GM21515 (cell line): ENCODE measurements around the gene RBM23.
"Not testable (repeated sequence)": the region's sequence is repeated elsewhere in the genome, so short reads cannot be mapped to it uniquely, and the experiment has no call there.

Experiments used
- ATAC-seq: cut with Tn5 transposase; IDR thresholded peaks from one replicate; pipeline ENCODE4 v1.9.1; 2021; ENCODE audit not compliant: unreplicated experiment

RBM23 gene

DNA sequence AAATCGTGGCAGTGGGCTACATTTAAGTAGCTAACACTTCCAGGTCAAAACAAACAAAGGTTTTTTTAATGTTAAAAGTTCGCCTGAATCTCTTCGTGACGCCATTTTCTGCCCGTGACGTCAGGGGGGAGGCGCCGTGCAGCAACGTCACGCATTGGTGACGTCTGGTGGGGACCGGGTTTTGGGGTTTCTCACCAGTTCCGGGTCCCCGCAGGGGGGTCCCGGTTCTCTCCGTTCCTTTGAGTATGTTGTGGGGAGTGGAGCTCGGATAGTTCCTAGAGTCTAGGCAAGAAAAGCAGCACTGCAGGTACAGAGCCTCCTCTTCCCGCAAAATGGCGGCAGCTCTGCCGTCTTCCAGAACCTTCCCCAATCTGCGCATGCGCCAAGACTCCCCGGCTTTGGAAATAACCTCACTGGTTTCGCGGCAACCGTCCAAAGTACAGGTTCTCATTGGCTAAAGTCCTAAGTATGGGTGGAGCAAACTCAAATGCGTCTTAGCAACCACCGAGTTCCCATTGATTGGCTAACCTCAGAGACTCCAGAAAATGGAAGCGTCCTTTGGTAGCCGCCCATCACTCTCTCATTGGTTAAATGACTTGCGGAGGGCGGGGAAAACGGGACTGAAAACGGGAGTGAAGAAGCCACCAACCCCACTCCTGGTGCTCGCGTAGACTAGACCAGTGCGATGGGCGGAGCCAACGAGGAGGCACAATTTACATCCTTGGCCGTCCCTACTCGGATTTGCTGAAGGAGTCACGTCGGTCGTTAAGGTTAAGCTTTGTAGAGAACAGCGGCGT is at the start of gene RBM23:
Gene RBM23, minus strand, starts transcription at position 346 of the 797 bp plus-strand sequence.
- ATAC-seq: peak; percentile 84

DNA sequence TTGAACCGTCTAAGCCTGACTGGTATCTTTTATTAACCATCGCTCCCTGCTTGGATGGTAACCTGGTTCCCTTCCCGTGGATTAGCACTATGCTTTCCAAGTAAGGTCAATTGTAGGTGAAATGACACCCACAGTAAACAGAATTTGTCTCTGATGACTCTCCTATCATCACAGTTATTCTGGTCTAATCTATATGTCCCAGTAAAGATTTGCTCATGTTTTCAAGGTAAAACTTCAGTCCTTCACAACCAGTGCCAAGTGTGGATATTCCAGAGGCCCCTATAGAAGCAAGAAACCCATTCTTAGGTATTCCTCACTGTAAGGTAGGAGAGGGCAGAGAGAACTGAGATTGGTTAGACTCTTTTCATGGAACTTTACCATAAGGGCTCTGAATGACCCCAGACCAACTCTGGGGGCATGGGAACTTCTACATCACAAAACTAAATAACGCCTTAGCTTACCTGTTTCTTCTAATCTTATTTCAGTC is 47.9 kb upstream of the RBM23 start:
- ATAC-seq: no peak

DNA sequence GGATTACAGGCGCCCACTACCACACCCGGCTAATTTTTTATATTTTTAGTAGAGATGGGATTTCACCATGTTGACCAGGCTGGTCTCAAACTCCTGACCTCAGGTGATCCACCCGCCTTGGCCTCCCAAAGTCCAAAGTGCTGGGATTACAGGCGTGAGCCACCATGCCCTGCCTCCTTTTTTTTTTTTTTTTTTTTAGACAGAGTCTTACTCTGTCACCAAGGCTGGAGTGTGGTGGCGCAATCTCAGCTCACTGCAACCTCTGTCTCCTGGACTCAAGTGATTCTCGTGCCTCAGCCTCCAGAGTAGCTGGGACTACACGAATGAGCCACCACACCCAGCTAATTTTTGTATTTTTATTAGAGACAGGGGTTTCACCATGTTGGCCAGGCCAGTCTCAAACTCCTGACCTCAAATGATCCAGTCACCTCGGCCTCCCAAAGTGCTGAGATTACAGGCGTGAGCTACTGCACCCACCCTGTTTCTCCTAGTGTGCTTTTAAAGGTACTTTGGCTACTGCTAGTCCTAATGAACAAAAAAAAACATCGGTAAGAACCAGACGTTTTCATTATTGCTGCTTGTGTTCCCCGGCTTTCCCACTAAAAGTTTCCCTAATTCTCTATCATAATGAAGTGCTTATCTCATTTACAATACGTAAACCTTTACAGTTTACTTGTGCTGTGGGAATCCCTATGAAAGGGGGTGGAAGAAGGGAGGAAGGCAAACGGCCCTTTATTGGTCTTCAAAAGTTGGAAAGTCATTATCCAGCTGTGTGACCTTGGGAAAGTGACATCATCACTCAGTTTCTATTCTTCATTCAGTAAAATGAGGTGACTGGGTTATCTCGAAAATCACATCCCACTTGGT is 47.2 kb upstream of the RBM23 start:
- ATAC-seq: not testable (repeated sequence)

DNA sequence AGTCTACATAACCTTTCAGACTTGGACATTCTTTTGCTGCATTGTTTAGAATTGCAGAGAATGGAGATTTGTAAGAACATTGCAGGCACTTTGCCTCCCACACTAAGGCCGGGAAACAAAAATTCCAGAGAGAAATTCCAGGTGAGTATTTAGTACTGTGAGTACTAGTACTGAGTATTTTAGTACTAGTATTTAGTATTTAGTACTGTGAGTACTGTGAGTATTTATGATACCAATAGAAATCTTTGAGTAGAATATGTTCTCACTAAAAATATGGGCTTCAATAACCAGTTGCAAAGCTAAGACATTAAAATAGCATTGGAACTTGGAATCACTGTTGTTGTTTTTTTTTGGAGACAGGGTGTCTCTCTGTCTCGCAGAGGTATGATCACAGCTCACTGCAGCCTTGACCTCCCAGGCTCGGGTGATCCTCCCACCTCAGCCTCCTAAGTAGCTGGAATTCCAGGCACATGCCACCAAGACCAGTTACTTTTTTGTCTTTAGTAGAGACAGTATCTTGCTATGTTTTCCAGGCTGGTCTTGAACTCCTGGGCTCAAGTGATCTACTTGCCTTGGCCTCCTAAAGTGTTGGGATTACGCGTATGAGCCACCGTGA is 43.2 kb upstream of the RBM23 start:
- ATAC-seq: no peak

DNA sequence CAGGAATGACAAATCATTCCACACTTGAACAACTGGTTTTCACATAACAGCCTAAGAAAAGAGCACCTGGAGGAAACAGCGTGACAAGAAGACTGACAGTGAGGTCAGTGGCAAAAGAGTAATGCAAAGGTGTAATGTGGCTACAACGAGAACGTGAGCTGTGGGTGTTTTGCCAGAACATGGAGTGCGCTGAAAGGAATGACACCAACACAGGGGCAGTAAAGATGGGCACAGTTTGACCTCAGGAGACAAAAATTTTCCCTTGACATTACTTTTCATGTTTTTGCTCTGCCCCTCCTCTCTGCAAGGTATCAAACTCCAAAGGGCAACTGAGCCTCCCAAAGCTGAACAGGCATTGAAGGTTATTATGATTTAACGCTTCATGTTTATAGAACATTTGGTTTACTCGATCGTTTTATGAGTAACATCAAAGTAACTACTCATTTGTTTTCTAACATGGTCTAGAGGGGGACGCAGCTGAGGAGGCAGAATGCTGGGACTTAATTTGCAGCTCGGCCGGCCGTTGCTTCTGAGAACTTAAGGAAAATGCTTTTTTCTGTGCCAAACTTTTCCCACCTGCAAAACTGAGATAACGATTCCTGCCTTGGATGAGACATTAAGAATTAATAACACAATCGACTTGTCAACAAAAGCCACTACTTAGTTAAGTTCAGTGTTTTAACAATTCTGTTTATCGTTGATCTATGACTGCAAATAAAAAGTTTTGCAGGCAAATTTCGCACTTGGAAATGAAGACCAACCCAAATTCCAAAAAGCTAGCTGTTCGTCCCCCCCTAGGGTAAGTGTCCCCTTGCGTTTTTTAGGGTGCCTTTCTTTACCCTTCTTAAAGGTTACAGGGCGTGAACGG is 37.0 kb upstream of the RBM23 start:
- no peak for ATAC-seq

DNA sequence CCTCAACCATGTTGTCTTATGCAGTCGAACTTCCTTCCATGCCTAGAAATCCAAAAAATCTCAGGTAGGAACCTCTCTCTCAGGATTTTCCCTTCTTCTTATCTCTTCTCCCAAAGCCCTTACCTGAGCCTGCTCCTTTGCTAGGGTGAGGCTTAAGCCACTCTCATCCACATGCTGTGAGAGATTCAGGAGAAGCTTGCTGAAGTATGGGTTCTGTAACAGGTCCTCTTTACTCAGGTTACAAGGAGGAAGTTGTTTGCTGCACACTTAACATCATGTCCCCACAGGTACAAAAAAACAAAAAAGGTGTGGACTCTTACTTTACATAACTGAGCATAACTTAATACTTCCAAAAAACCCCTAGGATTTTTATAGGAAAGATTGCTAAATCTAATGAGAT is 33.5 kb upstream of the RBM23 start:
- no peak for ATAC-seq

DNA sequence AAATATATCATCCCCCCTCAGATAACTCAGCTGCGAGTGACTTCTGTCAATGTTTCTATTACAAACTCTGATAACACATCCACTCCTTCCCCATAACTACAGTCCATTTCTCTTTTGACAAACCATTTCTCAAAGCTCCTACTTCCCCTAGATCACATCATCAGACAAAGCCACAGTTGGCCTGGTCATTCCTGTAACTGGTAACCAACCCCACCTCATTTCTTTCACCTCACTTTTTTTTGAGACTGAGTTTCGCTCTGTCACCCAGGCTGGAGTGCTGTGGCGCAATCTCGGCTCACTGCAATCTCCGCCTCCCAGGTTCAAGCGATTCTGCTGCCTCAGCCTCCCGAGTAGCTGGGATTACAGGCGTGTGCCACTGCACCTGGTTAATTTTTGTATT is 32.8 kb upstream of the RBM23 start:
- ATAC-seq: not testable (repeated sequence)

DNA sequence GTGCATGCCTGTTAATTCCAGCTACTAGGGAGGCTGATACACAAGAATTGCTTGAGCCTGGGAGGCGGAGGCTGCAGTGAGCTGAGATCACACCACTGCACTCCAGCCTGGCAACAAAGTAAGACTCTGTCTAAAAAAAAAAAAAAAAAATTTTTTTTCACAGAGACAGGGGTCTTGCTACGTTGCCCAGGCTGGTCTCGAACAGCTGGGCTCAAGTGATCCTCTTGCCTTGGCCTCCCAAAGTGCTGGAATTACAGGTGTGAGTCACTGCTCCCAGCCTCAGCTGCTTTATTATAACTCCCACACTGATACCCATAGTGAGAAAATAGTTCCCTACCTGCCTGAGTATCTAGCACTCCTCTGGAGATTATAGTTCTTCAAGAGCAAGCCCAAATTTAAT is 26.7 kb upstream of the RBM23 start:
- ATAC-seq: no peak

DNA sequence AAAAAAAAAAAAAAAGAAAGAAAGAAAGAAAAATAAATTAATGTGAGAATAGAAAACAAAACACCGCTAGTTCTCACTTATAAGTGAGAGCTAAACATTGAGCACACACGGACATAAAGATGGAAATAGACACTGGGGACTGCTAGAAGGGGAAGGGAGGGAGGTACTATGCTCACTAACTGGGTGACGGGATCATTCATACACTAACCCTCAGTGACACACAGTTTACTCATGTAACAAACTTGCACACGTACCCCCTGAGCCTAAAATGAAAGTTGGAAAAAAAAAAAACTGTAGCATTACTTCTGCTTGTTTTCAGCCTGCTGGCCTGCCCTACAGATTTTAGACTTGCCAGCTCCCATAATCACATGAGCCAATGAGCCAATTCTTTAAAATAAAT is 20.7 kb upstream of the RBM23 start:
- ATAC-seq: no peak

DNA sequence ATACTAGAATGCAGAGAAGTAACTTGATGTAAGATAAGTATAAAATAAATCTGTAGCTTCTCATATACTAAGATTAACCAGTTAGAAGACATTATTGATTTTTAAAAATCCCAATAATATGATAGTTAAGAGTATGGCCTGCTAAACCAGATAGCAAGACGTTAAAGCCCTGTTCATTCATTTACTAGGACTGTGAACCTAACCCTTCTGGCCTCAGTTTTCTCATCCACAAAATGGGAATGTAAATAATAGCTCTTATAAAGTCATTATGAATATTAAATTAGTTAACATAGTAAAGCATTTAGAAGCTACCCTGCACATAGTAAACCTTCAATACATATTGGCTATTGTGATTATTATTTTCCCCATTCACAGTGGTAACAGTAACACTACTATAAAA is 16.2 kb upstream of the RBM23 start:
- no peak for ATAC-seq

DNA sequence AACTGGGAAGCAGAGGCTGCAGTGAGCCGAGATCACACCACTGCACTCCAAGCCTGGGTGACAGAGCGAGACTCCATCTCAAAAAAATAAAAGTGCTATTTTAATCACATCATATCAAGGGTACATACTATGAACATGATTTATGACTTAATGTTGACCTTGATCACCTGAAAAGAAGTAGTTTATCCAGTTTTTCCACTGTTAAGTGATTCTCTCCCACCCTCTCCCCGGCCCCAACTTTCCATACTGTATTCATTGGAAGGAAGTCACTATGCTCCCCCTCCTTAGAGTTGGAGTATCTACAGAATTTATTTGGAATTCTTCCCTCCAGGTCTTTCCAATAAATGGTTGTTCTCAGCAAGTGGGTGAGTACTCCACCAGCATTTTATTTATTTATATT is 13.2 kb upstream of the RBM23 start:
- no peak for ATAC-seq

DNA sequence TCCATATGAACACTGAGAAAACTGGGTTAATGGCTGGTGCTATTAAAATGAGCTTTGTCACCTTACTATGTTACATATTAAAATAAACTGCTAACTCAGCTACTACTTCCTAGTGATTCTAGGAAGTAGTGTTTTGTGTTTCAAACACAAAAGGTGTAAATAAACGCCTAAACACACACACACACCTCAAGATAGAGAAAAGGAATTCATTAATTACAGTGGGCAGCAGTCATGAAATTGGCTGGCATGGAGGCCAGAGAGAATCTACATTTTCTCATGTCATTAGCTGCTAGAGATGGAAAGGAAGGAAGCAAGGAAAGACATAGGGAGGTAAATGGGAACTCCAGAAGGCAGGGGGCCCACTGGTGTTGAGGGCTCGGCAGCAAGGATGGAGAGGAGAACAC is 11.0 kb upstream of the RBM23 start:
- no peak for ATAC-seq

DNA sequence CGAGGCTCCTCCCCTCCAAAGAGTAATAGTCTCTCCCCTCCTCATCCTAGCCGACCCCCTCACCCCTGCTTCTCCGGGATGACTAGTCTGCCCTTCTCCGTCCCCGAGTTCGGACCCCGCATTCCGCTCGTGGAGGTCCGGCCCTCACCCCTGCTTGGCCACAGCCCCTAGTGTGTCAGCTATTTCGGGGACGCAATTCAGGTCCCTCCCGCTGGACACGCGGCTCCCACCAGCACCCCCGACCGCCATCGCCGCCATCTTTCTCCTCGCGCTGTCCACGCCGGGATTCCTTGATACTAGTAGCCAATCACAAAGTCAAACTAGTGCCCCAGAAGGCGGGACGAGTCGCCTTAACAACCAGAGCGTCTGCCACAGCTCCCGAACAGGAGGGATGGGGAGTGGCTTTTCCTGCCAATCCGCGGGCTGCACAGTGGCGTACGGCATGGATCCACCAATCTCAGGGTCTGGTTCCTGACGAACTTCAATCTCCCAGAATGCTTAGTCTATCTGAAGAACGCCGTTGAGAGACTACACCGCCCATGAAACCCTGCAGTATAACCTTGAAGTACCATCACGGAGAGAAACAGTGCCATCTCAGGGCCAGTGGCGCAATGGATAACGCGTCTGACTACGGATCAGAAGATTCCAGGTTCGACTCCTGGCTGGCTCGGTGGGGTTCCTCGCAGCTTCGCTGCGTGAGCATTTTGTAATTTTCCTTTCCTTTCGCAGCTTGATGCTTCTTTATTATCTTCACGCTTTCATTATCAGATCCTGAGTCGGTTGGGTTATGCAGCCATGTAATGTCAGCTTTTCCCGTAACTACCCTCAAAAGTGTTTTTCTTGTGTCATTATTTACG is 10.4 kb upstream of the RBM23 start, which contains the start of gene PRMT5:
Gene PRMT5, minus strand, starts transcription at position 273 of the 857 bp plus-strand sequence. Its CDS starts 15 bp downstream, at position 258.
- peak; percentile 90 for ATAC-seq

DNA sequence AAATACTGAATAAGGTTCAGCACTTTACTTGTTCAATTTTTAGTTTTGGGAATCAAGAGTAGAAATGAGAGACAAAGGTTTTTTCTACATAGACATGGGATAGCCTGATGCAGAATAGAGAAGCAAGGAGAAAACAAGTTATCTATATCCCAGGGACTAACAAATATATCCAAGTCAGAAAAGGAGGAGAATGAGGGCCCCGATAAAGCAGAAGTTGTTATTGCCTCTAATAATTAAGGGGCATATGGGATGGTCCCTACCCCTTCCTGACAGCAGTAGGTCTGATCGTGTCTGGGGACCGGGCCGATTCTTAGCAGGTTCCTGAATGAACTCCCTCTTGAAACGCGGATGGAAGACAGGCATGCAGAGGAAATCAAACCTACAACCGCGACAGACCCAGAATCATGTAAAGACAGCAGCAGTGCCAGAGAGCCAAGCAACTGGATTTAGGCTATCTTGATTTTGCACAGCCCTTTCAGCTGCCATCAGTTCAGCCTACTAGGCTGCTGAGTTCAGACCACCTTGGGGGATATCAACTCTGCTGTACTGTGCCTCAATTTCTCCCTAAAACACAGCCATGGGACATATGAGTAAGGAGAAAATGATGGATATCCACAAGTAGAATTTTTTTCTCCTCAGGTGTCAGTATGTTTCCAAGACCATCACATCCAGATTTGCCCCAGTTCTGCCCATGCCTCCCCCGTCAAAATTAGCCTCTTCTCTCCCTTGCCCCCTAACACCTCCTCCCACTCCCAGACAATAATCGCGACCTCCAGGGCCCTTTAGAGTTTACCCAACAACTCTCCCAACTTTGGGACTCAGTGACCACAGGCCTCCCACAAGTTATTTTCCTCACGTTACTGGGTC is 9.5 kb upstream of the RBM23 start:
- ATAC-seq: no peak

DNA sequence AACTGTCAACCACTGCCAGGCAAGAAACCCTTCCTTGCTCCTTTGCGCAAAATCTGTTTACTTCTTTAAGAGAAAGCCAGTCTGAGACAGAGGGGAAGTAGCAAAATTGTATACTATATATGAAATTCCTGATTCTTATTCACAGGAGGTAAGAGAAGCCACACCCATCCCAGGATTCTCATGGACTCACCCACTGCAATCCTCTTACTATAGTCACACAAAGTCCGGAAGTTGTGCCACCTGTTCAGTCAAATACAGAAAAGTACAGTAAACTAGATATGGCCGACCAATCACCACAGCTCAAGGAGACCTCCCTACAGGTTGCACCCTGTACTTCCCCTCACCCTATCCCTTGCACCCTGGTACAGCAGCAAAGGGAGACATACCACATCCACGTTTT is 7.4 kb upstream of the RBM23 start:
- ATAC-seq: no peak

DNA sequence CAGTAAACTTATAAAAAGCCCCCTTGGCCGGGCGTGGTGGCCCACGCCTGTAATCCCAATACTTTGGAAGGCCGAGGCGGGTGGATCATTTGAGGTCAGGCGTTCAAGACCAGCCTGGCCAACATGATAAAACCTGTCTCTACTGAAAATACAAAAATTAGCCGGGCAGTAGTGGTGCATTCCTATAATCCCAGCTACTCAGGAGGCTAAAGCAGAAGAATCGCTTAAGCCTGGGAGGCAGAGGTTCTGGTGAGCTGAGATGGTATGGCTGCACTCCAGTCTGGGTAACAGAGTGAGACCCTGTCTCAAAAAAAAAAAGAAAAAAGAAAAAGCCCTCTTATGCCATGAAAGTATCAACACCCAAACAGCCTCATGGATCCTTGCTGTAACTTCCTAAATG is 6.6 kb upstream of the RBM23 start:
- no peak for ATAC-seq

DNA sequence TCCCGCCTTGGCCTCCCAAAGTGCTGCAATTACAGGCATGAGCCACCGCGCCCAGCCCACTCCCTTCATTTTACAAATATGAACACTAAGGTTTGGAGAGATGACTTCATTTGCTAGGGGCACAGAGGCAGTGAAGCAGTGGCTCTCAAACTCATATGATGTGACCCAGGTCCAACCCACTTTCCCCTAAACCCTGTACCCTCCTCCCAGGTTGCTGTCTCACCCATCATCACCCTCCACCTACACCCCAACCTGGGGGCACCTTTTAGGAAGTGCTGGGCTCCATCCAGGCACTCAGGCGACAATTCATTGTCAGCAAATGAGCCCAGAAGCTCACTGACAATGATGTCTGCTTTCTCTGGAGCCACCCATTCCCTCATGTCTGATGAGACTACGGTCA is 4.8 kb upstream of the RBM23 start:
- no peak for ATAC-seq

DNA sequence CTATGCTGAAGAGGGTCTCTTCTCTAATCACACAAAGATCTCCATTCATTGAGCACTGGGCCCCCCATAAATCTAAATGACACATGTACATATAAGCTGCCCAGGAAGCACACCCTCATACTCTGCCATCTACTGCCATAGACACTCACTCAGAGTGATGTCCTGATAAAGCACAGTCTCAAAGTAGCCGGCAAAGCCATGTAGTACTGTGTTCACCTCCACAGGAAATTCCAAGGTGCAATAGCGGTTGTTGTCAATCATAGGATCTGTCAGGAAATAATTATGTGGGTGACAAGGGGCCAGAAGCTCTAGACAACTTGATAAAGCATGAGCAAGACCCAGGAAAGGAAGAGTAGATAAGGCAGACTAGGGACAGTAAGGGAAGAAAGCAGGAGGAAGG is 3.3 kb upstream of the RBM23 start:
- ATAC-seq: no peak

DNA sequence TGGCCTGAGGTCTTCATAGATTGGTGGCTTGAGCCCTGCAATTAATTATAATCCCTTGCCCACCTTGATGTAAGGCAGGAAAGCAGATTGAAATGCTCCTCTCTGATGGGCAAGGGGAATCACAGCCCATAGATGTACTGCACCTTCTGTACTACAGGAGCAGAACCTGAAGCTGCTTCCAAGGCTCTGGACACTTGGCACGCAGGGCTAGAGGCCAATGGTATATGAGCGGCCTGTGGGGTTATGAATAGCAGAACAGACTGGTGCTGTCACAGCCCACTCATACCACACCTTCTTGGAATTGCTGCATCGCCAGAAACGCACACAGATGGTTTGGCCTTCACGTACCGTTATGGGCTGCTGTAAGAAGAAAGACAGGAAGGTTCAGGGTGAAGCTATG is 1.7 kb upstream of the RBM23 start:
- ATAC-seq: no peak
